ENCODE results near the gene ASAP2. TPM values are rescaled to one million over a fixed set of nuclear protein-coding genes. Genes with fewer than 3 reads are reported as not detected.
A peak's percentile ranks its signal among the peaks of the same experiment; 100 is the strongest.

Gene ASAP2
- total and polyA plus RNA-seq, 9 of the 15 experiments (the other 6 are each of a cell fraction or from before 2014, with no cell fraction given) = 0.06 to 4.3 (median 3.1) TPM

DNA sequence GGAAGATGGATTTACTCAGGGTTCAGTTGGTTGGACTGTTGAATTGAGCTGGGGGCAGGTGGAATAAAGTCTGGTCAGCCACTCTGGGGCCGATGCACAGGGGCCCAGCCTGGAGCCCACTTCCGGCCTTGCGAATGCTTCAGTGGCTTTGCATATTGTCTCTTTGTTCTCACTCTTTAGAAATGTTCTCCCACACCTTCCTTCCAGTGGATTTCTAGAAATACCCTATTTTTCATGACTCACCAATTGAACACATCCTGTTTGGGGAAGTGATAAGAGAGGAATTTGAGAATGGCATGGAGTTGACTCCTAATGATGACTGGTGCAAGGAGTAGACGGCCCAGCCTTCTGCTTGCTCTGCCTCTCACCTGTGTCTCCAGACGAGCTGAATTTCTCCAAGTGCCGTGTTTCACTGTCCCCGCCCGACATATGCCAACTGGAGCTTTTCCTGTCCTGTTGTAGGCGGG, 28.1 kb downstream of the ASAP2 start (continued):
- no peak for TF ChIP-seq CBX5 (IDR thresholded peaks at IDR 0.05; ENCODE audit: borderline replicate concordance, low read depth)
- TF ChIP-seq CREM (IDR thresholded peaks at IDR 0.05; ENCODE audit: low read depth) = peak; percentile 63
- no peak for TF ChIP-seq HOXB6 (CRISPR knock-in tag; IDR thresholded peaks at IDR 0.05; ENCODE audit: borderline replicate concordance)
- TF ChIP-seq SLC30A9 (CRISPR knock-in tag; IDR thresholded peaks at IDR 0.05) = no peak
- no peak for TF ChIP-seq ZNF146 (CRISPR knock-in tag; IDR thresholded peaks at IDR 0.05; ENCODE audit: unreplicated experiment)
- TF ChIP-seq GTF2F1 (IDR thresholded peaks at IDR 0.05; ENCODE audit: low read depth, low read length) = no peak
- no peak for TF ChIP-seq CBFA2T2 (conservative IDR thresholded peaks at IDR 0.05)
- TF ChIP-seq, protein P1, sequence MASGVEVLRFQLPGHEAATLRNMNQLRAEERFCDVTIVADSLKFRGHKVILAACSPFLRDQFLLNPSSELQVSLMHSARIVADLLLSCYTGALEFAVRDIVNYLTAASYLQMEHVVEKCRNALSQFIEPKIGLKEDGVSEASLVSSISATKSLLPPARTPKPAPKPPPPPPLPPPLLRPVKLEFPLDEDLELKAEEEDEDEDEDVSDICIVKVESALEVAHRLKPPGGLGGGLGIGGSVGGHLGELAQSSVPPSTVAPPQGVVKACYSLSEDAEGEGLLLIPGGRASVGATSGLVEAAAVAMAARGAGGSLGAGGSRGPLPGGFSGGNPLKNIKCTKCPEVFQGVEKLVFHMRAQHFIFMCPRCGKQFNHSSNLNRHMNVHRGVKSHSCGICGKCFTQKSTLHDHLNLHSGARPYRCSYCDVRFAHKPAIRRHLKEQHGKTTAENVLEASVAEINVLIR (CRISPR knock-in tag; IDR thresholded peaks at IDR 0.05) = no peak
- no peak for TF ChIP-seq NELFE (IDR thresholded peaks at IDR 0.05; ENCODE audit: insufficient read depth, insufficient read length)
- no peak for TF ChIP-seq NR1H2 (CRISPR knock-in tag; IDR thresholded peaks at IDR 0.05)
- no peak for TF ChIP-seq ZNF431 (CRISPR knock-in tag; IDR thresholded peaks at IDR 0.05)
- no peak for TF ChIP-seq ZNF551 (CRISPR knock-in tag; IDR thresholded peaks at IDR 0.05)
- TF ChIP-seq ZNF324 (CRISPR knock-in tag; IDR thresholded peaks at IDR 0.05) = no peak
- TF ChIP-seq STAG1 (CRISPR knock-in tag; IDR thresholded peaks at IDR 0.05; ENCODE audit: borderline replicate concordance) = no peak
- TF ChIP-seq RBM15 (IDR thresholded peaks at IDR 0.05; ENCODE audit: insufficient read depth, low read length) = no peak
- peak; percentile 39 for TF ChIP-seq CBFA2T3 (IDR thresholded peaks at IDR 0.05)
- TF ChIP-seq, protein P2, sequence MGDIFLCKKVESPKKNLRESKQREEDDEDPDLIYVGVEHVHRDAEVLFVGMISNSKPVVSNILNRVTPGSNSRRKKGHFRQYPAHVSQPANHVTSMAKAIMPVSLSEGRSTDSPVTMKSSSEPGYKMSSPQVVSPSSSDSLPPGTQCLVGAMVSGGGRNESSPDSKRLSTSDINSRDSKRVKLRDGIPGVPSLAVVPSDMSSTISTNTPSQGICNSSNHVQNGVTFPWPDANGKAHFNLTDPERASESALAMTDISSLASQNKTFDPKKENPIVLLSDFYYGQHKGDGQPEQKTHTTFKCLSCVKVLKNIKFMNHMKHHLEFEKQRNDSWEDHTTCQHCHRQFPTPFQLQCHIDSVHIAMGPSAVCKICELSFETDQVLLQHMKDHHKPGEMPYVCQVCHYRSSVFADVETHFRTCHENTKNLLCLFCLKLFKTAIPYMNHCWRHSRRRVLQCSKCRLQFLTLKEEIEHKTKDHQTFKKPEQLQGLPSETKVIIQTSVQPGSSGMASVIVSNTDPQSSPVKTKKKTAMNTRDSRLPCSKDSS (IDR thresholded peaks at IDR 0.05; ENCODE audit: low read depth, partially characterized antibody) = no peak
- 0 out of 4 replicates have a peak, but pooled peaks of 1 of the 2 experiments have one; percentile 54 for TF ChIP-seq TRIM24 (IDR thresholded peaks at IDR 0.05)
- TF ChIP-seq, protein P3, sequence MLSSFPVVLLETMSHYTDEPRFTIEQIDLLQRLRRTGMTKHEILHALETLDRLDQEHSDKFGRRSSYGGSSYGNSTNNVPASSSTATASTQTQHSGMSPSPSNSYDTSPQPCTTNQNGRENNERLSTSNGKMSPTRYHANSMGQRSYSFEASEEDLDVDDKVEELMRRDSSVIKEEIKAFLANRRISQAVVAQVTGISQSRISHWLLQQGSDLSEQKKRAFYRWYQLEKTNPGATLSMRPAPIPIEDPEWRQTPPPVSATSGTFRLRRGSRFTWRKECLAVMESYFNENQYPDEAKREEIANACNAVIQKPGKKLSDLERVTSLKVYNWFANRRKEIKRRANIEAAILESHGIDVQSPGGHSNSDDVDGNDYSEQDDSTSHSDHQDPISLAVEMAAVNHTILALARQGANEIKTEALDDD (IDR thresholded peaks at IDR 0.05) = 0 out of 2 replicates have a peak, but pooled peaks have one; percentile 17
- TF ChIP-seq JUNB (CRISPR knock-in tag; conservative IDR thresholded peaks at IDR 0.05) = no peak
- no peak for TF ChIP-seq PML (IDR thresholded peaks at IDR 0.05; ENCODE audit: low read length)
- TF ChIP-seq, protein P4, sequence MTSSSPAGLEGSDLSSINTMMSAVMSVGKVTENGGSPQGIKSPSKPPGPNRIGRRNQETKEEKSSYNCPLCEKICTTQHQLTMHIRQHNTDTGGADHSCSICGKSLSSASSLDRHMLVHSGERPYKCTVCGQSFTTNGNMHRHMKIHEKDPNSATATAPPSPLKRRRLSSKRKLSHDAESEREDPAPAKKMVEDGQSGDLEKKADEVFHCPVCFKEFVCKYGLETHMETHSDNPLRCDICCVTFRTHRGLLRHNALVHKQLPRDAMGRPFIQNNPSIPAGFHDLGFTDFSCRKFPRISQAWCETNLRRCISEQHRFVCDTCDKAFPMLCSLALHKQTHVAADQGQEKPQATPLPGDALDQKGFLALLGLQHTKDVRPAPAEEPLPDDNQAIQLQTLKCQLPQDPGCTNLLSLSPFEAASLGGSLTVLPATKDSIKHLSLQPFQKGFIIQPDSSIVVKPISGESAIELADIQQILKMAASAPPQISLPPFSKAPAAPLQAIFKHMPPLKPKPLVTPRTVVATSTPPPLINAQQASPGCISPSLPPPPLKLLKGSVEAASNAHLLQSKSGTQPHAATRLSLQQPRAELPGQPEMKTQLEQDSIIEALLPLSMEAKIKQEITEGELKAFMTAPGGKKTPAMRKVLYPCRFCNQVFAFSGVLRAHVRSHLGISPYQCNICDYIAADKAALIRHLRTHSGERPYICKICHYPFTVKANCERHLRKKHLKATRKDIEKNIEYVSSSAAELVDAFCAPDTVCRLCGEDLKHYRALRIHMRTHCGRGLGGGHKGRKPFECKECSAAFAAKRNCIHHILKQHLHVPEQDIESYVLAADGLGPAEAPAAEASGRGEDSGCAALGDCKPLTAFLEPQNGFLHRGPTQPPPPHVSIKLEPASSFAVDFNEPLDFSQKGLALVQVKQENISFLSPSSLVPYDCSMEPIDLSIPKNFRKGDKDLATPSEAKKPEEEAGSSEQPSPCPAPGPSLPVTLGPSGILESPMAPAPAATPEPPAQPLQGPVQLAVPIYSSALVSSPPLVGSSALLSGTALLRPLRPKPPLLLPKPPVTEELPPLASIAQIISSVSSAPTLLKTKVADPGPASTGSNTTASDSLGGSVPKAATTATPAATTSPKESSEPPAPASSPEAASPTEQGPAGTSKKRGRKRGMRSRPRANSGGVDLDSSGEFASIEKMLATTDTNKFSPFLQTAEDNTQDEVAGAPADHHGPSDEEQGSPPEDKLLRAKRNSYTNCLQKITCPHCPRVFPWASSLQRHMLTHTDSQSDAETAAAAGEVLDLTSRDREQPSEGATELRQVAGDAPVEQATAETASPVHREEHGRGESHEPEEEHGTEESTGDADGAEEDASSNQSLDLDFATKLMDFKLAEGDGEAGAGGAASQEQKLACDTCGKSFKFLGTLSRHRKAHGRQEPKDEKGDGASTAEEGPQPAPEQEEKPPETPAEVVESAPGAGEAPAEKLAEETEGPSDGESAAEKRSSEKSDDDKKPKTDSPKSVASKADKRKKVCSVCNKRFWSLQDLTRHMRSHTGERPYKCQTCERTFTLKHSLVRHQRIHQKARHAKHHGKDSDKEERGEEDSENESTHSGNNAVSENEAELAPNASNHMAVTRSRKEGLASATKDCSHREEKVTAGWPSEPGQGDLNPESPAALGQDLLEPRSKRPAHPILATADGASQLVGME (CRISPR knock-in tag; IDR thresholded peaks at IDR 0.05) = no peak
